HG02938 (cell line): Measurements from ENCODE around the gene PTBP2.
"Not testable (repeated sequence)": the region's sequence is repeated elsewhere in the genome, so short reads cannot be mapped to it uniquely, and the experiment has no call there.

Experiments used
- ATAC-seq: cut with Tn5 transposase; IDR thresholded peaks from one replicate; pipeline ENCODE4 v1.9.1; 2021; ENCODE audit warnings: mild to moderate bottlenecking, moderate library complexity; ENCODE audit not compliant: unreplicated experiment

Gene PTBP2

GRCh38 chr1:96730574-96731298 is 9.2 kb downstream of the PTBP2 start:
- no peak for ATAC-seq

- ATAC-seq, result no peak
Measured at GRCh38 chr1:96741335-96741734, 19.8 kb downstream of the PTBP2 start.

DNA sequence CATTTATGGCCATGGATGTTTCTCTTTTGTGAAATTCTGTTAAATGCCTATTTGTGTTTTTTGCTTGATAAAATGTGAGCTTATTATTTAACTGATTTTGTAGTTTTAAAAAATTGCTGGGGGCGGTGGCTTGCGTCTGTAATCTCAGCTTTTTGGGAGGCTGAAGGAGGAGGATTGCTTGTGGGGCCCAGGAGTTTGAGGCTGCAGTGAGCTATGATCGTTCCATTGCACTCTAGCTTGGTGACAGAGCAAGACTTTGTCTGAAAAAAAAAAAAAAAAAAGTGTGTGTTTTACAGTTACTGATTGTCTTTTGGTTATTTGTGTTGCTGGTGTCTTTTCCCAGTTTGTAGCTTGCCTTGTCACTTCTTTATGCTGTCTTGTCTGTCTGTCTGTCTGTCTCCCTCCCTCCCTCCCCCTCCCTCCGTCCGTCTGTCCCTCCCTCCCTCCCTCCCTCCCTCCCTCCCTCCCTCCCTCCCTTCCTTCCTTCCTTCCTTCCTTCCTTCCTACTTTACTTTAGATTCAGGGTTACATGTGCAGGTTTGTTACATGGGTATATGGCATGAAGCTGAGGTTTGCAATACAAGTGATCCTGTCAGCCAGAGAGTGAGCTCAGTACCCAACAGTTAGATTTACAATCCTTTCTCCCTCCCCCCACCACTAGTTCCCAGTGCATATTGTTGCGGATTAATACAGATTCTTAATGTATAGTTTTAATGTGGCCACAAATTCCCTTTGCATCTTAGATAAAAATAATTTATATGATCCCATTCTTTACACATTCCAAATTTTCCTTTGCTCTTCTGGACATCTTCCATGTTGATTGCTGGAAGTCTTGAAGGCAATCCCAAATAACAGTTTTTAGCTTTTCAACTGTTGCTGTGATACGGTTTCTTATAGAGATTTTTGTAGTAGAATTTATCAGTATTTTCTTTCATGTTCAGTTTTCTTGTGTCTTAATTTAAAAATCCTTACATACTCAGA is 25.1 kb downstream of the PTBP2 start:
- ATAC-seq, result no peak

- ATAC-seq, result no peak
Measured at GRCh38 chr1:96747565-96747964, 26.0 kb downstream of the PTBP2 start.

GRCh38 chr1:96748078-96748477 is 26.5 kb downstream of the PTBP2 start:
- ATAC-seq, result no peak

DNA sequence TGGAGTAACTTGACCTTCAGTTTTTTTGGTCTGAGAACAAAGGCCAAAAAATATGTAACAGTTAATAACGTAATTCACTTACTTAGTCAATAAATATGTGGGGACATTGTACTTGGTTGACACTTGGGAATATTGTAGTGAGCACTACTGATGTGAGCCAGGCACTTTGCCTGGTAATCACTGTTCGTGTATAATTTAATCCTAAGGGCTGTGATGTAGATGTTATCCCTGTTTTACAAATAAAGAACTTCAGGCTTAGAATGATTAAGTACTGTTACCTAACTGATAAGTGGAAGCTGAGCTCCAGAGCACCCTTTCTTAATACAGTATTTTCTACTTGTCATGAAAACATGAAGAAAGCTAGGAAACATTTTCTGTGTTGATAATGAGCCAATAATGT is 28.0 kb downstream of the PTBP2 start:
- ATAC-seq, result no peak

DNA sequence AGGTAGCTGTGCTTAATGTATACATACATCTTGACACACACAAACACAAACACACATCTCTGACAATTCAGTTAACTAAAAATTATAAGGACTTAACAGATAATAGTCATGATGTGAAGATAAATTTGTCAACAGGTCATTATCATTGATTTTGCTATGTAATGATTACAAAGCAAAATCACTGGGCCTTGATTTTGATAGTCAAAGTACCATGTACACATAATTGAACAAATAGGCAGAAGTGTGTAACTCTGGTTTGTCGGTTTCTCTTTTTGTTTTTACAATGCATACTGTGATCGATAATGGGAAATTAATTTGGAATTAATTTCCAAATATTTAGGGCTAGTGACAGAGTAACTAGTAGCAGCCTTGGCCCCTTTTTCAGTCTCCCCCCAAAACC is 30.8 kb downstream of the PTBP2 start:
- ATAC-seq, result no peak

- ATAC-seq, result no peak
Measured at GRCh38 chr1:96756789-96757188, 35.2 kb downstream of the PTBP2 start.

- ATAC-seq, result not testable (repeated sequence)
Measured at GRCh38 chr1:96762586-96762985, 41.0 kb downstream of the PTBP2 start.

GRCh38 chr1:96763514-96763913 is 41.9 kb downstream of the PTBP2 start:
- ATAC-seq, result no peak

GRCh38 chr1:96764469-96764868 is 42.9 kb downstream of the PTBP2 start:
- no peak for ATAC-seq

- no peak for ATAC-seq
Measured at GRCh38 chr1:96771847-96772246, 50.3 kb downstream of the PTBP2 start.

GRCh38 chr1:96772349-96772748 is 50.8 kb downstream of the PTBP2 start:
- no peak for ATAC-seq

GRCh38 chr1:96772972-96773371 is 51.4 kb downstream of the PTBP2 start:
- no peak for ATAC-seq

DNA sequence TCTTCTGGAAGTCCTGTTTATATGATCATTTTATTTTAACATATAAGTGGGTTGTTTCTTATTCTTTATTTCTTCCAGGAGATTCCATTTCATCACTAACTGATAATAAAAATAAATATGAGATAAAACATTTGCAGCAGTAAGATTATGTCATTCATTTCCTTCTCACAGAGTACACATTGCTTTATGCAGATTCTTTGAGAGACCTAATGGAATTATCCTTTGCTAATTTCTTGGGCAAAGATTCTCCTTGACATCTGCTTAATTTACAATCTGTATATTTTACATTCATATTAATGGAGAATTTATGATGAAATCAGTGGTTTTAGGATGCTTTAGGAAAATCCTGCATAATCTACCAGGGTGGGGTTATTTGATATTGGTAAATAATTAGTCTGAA is 60.6 kb downstream of the PTBP2 start:
- no peak for ATAC-seq

GRCh38 chr1:96782856-96783255 is 61.3 kb downstream of the PTBP2 start:
- no peak for ATAC-seq

GRCh38 chr1:96790599-96790998 is 69.0 kb downstream of the PTBP2 start:
- no peak for ATAC-seq

DNA sequence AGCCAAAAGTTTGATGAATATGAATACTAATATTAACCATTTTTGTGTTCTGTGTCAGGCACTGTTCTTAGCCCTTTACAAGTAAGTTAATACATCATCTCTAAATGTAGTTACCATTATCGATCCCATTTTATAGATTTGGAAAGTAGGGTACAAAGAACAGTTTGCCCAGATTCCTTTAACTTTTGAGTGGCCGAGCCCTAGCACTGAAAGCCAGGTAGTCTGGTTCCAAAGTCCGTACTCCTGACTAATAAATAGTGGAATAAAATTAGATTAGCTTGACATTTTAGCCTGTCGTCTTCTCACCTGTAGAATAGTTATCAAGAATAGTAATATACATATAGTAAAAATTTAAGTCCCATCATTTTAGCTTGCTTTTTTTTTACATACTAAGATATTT is 70.6 kb downstream of the PTBP2 start:
- no peak for ATAC-seq

DNA sequence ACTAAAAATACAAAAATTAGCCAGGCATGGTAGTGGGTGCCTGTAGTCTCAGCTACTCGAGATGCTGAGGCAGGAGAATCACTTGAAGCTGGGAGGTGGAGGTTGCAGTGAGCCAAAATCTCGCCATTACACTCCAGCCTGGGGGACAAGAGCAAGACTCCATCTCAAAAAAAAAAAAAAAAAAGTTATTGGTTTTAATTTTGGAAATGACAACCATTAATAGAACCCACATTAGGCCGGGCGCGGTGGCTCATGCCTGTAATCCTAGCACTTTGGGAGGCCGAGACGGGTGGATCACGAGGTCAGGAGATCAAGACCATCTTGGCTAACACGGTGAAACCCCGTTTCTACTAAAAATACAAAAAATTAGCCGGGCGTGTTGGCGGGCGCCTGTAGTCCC is 80.1 kb downstream of the PTBP2 start:
- ATAC-seq, result not testable (repeated sequence)

GRCh38 chr1:96804648-96805047 is 83.1 kb downstream of the PTBP2 start:
- ATAC-seq, result no peak

GRCh38 chr1:96808191-96808590 is 86.6 kb downstream of the PTBP2 start:
- ATAC-seq, result no peak

DNA sequence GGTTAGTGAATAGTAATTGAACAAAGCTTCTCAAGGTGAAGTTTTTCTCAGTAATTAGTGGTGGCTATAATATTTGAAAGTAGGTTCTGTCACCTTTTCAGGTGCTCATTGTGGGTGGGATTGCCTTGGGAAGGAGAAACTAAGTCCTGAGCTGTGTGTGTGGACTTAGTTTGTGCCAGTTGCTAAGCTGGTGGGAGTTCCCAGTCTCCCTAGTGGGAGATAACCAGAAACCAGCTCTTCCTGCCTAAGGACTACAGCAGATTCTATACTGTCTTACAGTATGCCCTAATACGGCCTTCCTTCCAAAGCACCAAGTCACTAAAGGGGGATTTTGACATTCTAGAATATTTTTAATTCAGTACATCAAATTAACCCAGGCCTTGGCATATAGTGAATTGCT is 94.3 kb downstream of the PTBP2 start:
- ATAC-seq, result no peak
